GM23338 (cell line): ENCODE measurements around the gene FCSK. TPM values are rescaled to one million over a fixed set of nuclear protein-coding genes. Genes with fewer than 3 reads are reported as not detected.
"Not testable (repeated sequence)": the region's sequence is repeated elsewhere in the genome, so short reads cannot be mapped to it uniquely, and the experiment has no call there.

Source experiments
- ATAC-seq: fragments of 200-7000 bp; cut with Tn5 transposase; 3 replicates; pipeline ENCODE4 v1.9.1; 2020
- DNase-seq: peaks from one replicate; pipeline ENCODE4 v3.0.0-alpha.2; 2015; ENCODE audit warnings: low spot score
- H2AFZ ChIP-seq: fragments of 200-600 bp; sonication (generic); 2 replicates; pipeline ENCODE4 v1.8.0; 2016; ENCODE audit warnings: antibody characterized with exemption, mild to moderate bottlenecking, moderate library complexity
- H3F3A ChIP-seq: fragments of 200-600 bp; sonication (generic); replicated peaks from 2 replicates; pipeline ENCODE4 v1.8.0; 2017; ENCODE audit warnings: antibody characterized with exemption, mixed run types, low read depth
- H3K27ac ChIP-seq: fragments of 200-600 bp; sonication (generic); 2 replicates; pipeline ENCODE4 v1.6.1; 2016; ENCODE audit warnings: low read depth
- H3K27me3 ChIP-seq: fragments of 200-600 bp; sonication (generic); 2 replicates; pipeline ENCODE4 v1.8.0; 2016; ENCODE audit warnings: mild to moderate bottlenecking, mixed run types, moderate library complexity; ENCODE audit not compliant: insufficient read depth
- H3K36me3 ChIP-seq: fragments of 200-600 bp; sonication (generic); 2 replicates; pipeline ENCODE4 v1.8.0; 2016; ENCODE audit warnings: mild to moderate bottlenecking; ENCODE audit not compliant: insufficient read depth
- H3K4me1 ChIP-seq: fragments of 200-600 bp; sonication (generic); 2 replicates; pipeline ENCODE4 v1.8.0; 2016; ENCODE audit warnings: mild to moderate bottlenecking, moderate library complexity; ENCODE audit not compliant: insufficient read depth
- H3K4me2 ChIP-seq: fragments of 200-600 bp; sonication (generic); 2 replicates; pipeline ENCODE4 v1.7.1; 2017; ENCODE audit warnings: mixed run types
- H3K4me3 ChIP-seq: fragments of 200-600 bp; sonication (generic); 2 replicates; pipeline ENCODE4 v1.6.1; 2016; ENCODE audit warnings: mixed run types
- H3K79me2 ChIP-seq: fragments of 200-600 bp; sonication (generic); replicated peaks from 2 replicates; pipeline ENCODE4 v1.8.0; 2017; ENCODE audit warnings: mild to moderate bottlenecking; ENCODE audit not compliant: insufficient read depth
- H3K9me2 ChIP-seq: fragments of 200-600 bp; sonication (generic); 2 replicates; pipeline ENCODE4 v1.8.0; 2017; ENCODE audit not compliant: insufficient read depth
- H4K20me1 ChIP-seq: fragments of 200-600 bp; sonication (generic); replicated peaks from 2 replicates; pipeline ENCODE4 v1.8.0; 2017; ENCODE audit warnings: mild to moderate bottlenecking; ENCODE audit not compliant: insufficient read depth
- H3K27ac Mint-ChIP-seq: 2 replicates; pipeline ENCODE4 v1.8.0; 2020; ENCODE audit warnings: inconsistent platforms, mild to moderate bottlenecking, moderate library complexity, mixed read lengths
- H3K27me3 Mint-ChIP-seq: 3 replicates; pipeline ENCODE4 v1.8.0; 2022; ENCODE audit warnings: low read depth, mild to moderate bottlenecking, moderate library complexity, mixed read lengths, inconsistent platforms; ENCODE audit not compliant: insufficient read depth, poor library complexity
- H3K36me3 Mint-ChIP-seq: 3 replicates; pipeline ENCODE4 v1.8.0; 2021; ENCODE audit warnings: low read depth, mild to moderate bottlenecking, inconsistent platforms, moderate library complexity, mixed read lengths
- H3K4me1 Mint-ChIP-seq: 3 replicates; pipeline ENCODE4 v1.8.0; 2020; ENCODE audit warnings: mild to moderate bottlenecking, inconsistent platforms, mixed read lengths
- H3K4me3 Mint-ChIP-seq: 3 replicates; pipeline ENCODE4 v1.8.0; 2021; ENCODE audit warnings: moderate library complexity, mild to moderate bottlenecking, inconsistent platforms, mixed read lengths
- H3K9me3 Mint-ChIP-seq: 3 replicates; pipeline ENCODE4 v1.8.0; 2020; ENCODE audit warnings: moderate library complexity, mild to moderate bottlenecking, inconsistent platforms, mixed read lengths
- CREB1 ChIP-seq: fragments of 250-450 bp; sonication (Bioruptor Pico); IDR thresholded peaks from 2 replicates; pipeline ENCODE4 v1.5.0; 2020; ENCODE audit warnings: low read depth, mild to moderate bottlenecking, moderate library complexity
- ETS1 ChIP-seq: IDR thresholded peaks from 2 replicates; pipeline ENCODE4 v1.6.1; 2016; ENCODE audit warnings: antibody characterized with exemption
- POLR2AphosphoS5 ChIP-seq: IDR thresholded peaks from 2 replicates; pipeline ENCODE4 v1.6.1; 2016; ENCODE audit warnings: antibody characterized with exemption, low read depth
- STAT1 ChIP-seq: IDR thresholded peaks from one replicate; pipeline ENCODE4 v1.6.1; 2016; ENCODE audit warnings: antibody characterized with exemption; ENCODE audit not compliant: unreplicated experiment
- polyA plus RNA-seq: library from polyadenylated mRNA; unstranded; fragments of >200 nt; fragmentation: Nextera tagmentation; extraction: Ambion mirVana; gene quantifications from 2 replicates; pipeline ENCODE4 v1.2.1, GENCODE V29; 2016
- total RNA-seq: library from RNA; depleted of rRNA; stranded (reverse); fragments of >200 nt; shearing (Covaris generic); gene quantifications from 2 replicates; pipeline ENCODE4 v1.2.3, GENCODE V29; 2014

FCSK gene
- total and polyA plus RNA-seq, 2 experiments from 2014 or later = 2.3 to 4.0 TPM

- Histone ChIP-seq H3K4me2 (peak within 1 kb of the TSS; percentile 94), H3K79me2 (peaks cover 61% of the 10 kb centered on the region), H3K27me3 (no peaks in the 10 kb centered on the region), H2AFZ (peak within 1 kb of the TSS; percentile 14; the same call in 1 of the 2 replicates), H3K36me3 (peaks cover 17% of the 10 kb centered on the region; the same call in 1 of the 2 replicates), H3K4me1 (peaks cover 19% of the 10 kb centered on the region), H3K27ac (peak within 1 kb of the TSS; percentile 86), H3K9me2 (no peaks in the 10 kb centered on the region), H3F3A (peaks cover 15% of the 10 kb centered on the region), H4K20me1 (peaks cover 29% of the 10 kb centered on the region), H3K4me3 (peak within 1 kb of the TSS; percentile 85)
- peaks cover 18% of the 10 kb centered on the region for H3K27me3 Mint-ChIP-seq
- peak within 1 kb of the TSS; percentile 99 for H3K27ac Mint-ChIP-seq
- peaks cover 27% of the 10 kb centered on the region for H3K4me1 Mint-ChIP-seq
- DNase-seq (peak; percentile 96), ATAC-seq (peak; percentile 90)
- no peaks in the 10 kb centered on the region; the same call in 1 of the 3 replicates for H3K9me3 Mint-ChIP-seq
- peaks cover 45% of the 10 kb centered on the region for H3K36me3 Mint-ChIP-seq
- TF ChIP-seq ETS1 (peak; percentile 43; the same call in 1 of the 2 replicates), POLR2AphosphoS5 (peak; percentile 80), STAT1 (no peak)
- peak within 1 kb of the TSS; percentile 99 for H3K4me3 Mint-ChIP-seq
Observed at GRCh38 chr16:70523076-70523742, 68.8 kb downstream of the FCSK start, which contains the start of gene COG4. Gene COG4, minus strand, starts transcription at chr16:70523554. Its CDS starts 11 bp downstream, at chr16:70523543.

GRCh38 chr16:70523743-70524398, 69.5 kb downstream of the FCSK start, which contains the start of gene SF3B3:
Gene SF3B3, plus strand, starts transcription at chr16:70523816. Its CDS starts 2,841 bp downstream, at chr16:70526657.
- Histone ChIP-seq H3K27me3 (no peaks in the 10 kb centered on the region), H2AFZ (peak within 1 kb of the TSS; percentile 14; the same call in 1 of the 2 replicates), H3K9me2 (no peaks in the 10 kb centered on the region), H3K36me3 (peaks cover 21% of the 10 kb centered on the region), H3K4me1 (peaks cover 19% of the 10 kb centered on the region), H3K27ac (peak within 1 kb of the TSS; percentile 86), H3K4me2 (peak within 1 kb of the TSS; percentile 94), H3F3A (peaks cover 19% of the 10 kb centered on the region), H4K20me1 (peaks cover 34% of the 10 kb centered on the region), H3K79me2 (peaks cover 67% of the 10 kb centered on the region), H3K4me3 (peak within 1 kb of the TSS; percentile 85)
- DNase-seq (peak; percentile 70), ATAC-seq (peak; percentile 72)
- H3K4me1 Mint-ChIP-seq = peaks cover 32% of the 10 kb centered on the region
- H3K27ac Mint-ChIP-seq = peak within 1 kb of the TSS; percentile 99
- TF ChIP-seq CREB1 (CRISPR knock-in tag) = no peak
- peak; percentile 88 for TF ChIP-seq POLR2AphosphoS5
- peak within 1 kb of the TSS; percentile 99 for H3K4me3 Mint-ChIP-seq
- peaks cover 52% of the 10 kb centered on the region for H3K36me3 Mint-ChIP-seq
- H3K9me3 Mint-ChIP-seq = no peaks in the 10 kb centered on the region; the same call in 1 of the 3 replicates
- peaks cover 18% of the 10 kb centered on the region for H3K27me3 Mint-ChIP-seq

GRCh38 chr16:70524399-70524825, 70.0 kb downstream of the FCSK start:
- peaks cover 73% of the 10 kb centered on the region for H3K79me2 ChIP-seq

More at GRCh38 chr16:70524399-70524825, 70.0 kb downstream of the FCSK start:
- H3K27me3 Mint-ChIP-seq = peaks cover 22% of the 10 kb centered on the region
- Histone ChIP-seq H4K20me1 (peaks cover 38% of the 10 kb centered on the region), H3F3A (peaks cover 21% of the 10 kb centered on the region), H3K36me3 (peaks cover 27% of the 10 kb centered on the region), H3K27ac (peak overlapping the region; percentile 86), H3K4me2 (peak overlapping the region; percentile 94), H3K4me3 (peak overlapping the region; percentile 85), H3K4me1 (peaks cover 19% of the 10 kb centered on the region)
- H3K4me3 Mint-ChIP-seq = peak overlapping the region; percentile 99
- H3K36me3 Mint-ChIP-seq = peaks cover 57% of the 10 kb centered on the region
- H2AFZ ChIP-seq, H3K9me2 ChIP-seq, H3K9me3 Mint-ChIP-seq, H3K27me3 ChIP-seq: not testable (repeated sequence)
- DNase-seq (peak; percentile 5), ATAC-seq (peak; percentile 5; the same call in 1 of the 3 replicates)
- H3K27ac Mint-ChIP-seq = peak overlapping the region; percentile 99
- H3K4me1 Mint-ChIP-seq = peaks cover 32% of the 10 kb centered on the region
